Astrocyte of the spinal cord (primary cell): ENCODE results near the gene MAPKAP1.

ENCODE experiments used
- DNase-seq: peaks from one replicate; pipeline ENCODE4 v3.0.0; 2011; ENCODE audit warnings: low read depth, low spot score
- H3K4me3 ChIP-seq: 2 replicates; pipeline ENCODE4 v1.5.1; 2011; ENCODE audit warnings: low read depth, mild to moderate bottlenecking, low read length, moderate library complexity
- in situ Hi-C: cut with HindIII; loops from 2 replicates; pipeline ENCODE4 v1.10.0; 2017; ENCODE audit warnings: low sequenced_read_pairs
- TF ChIP-seq, protein P1 (sequence below): IDR thresholded peaks from 2 replicates; pipeline ENCODE4 v1.5.1; 2012; ENCODE audit warnings: low read depth, mild to moderate bottlenecking, low read length, inconsistent platforms

Gene MAPKAP1

DNA sequence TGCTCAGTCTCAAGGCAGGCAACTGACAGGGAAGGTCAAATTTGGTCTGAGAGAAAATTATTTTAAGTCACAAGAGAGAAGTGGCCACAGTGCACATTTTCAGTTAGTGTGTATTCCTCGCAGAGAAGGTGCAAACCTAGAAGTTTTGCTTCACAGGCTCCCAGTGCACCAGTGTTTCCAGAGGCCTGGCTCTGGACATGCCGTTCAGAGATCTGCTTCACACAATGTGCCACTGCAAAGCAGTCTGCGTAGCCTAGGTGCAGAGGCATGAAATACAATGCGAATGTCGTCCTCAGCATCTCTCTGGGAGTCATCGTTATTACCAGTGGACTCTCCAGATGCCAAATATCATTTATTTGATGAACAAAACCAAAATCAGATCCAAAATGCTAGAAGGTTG is 147.8 kb downstream of the MAPKAP1 start:
- TF ChIP-seq, protein P1, sequence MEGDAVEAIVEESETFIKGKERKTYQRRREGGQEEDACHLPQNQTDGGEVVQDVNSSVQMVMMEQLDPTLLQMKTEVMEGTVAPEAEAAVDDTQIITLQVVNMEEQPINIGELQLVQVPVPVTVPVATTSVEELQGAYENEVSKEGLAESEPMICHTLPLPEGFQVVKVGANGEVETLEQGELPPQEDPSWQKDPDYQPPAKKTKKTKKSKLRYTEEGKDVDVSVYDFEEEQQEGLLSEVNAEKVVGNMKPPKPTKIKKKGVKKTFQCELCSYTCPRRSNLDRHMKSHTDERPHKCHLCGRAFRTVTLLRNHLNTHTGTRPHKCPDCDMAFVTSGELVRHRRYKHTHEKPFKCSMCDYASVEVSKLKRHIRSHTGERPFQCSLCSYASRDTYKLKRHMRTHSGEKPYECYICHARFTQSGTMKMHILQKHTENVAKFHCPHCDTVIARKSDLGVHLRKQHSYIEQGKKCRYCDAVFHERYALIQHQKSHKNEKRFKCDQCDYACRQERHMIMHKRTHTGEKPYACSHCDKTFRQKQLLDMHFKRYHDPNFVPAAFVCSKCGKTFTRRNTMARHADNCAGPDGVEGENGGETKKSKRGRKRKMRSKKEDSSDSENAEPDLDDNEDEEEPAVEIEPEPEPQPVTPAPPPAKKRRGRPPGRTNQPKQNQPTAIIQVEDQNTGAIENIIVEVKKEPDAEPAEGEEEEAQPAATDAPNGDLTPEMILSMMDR = no peak
- H3K4me3 ChIP-seq = no peak overlapping the region
- in situ Hi-C loops = no loop called here
- DNase-seq = no peak

DNA sequence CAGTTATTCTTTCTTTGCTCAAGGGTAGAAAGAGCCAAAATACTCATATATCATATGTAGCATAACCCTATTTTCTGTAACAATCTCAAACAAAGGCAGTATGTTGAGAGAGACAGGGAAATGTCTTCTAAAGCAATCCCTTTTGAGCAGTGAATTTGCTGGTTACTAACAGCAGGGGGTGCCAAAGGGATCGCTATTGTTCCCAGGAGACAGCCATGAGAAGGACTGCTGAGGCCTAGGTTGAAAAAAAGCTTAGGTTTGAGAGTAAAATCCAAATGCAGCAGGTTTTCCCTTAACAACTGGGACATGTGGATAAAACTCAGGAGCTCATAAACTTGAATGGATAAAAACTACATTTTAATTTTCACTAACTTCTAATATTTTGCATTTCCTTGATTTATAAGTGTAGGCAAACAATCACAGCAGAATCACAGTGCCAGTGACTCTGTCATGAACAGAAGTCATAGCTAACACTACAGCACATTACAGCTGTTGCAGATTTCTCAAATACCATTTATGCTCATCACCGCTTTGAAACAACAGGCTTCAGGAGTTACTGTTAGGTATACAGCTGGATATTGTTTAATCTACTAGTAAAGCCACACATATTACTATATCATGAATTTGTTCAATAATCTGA is 148.4 kb downstream of the MAPKAP1 start:
- peak; percentile 80 for DNase-seq
- H3K4me3 ChIP-seq = no peak overlapping the region
- in situ Hi-C loops = no loop called here
- TF ChIP-seq, protein P1 = peak; percentile 82

DNA sequence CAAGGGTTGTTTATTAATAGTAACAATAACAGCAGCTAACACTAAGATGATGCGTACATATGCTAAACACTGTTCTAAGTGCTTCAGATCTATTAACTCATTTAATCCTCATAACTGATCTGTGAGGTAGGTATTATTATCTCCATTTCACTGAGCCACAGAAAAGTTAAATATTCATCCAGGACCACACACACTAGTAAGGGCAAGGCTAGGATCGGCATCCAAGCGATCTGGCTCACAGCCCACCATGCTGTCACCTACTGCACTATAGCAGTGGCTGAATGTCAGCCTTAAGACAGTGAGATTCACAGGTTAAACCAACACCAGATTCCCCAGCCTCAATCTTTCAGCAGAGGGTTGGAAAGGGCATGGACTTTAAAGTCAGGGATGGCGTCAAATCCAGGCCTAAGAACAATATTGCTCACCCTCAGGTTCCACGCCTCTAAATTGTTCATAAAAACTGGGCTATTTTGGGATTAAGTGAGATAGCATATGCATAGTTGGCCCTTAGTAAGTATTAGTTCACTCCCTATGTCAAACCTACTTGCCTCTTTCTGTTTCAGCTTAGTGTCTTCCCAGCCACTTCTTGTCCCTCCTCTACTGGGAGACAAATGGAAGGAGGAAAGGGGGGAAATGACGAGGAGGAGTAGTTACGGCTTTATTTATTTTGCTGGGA is 150.8 kb downstream of the MAPKAP1 start:
- no peak for DNase-seq
- TF ChIP-seq, protein P1 = no peak
- H3K4me3 ChIP-seq = no peak overlapping the region
- in situ Hi-C loops = no loop called here

DNA sequence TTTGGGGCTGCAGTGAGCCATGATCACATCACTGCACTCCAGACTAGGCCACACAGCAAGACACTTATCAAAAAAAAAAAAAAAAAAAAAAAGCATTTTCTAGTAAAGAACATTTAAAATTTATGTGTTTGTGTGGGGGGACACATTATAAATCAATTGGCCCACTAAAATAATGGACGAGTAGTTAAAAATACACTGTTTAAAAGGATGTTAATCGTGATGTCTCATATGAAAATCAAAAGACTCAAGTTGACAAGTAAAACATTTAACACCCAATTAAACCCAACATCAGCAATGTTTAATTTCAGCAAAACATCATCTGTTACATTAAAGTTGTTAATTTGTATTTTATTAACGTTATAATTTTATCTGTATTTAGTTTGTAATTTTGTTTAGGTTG is 152.3 kb downstream of the MAPKAP1 start:
- in situ Hi-C loops = no loop called here
- TF ChIP-seq, protein P1 = no peak
- no peak overlapping the region for H3K4me3 ChIP-seq
- DNase-seq = no peak

DNA sequence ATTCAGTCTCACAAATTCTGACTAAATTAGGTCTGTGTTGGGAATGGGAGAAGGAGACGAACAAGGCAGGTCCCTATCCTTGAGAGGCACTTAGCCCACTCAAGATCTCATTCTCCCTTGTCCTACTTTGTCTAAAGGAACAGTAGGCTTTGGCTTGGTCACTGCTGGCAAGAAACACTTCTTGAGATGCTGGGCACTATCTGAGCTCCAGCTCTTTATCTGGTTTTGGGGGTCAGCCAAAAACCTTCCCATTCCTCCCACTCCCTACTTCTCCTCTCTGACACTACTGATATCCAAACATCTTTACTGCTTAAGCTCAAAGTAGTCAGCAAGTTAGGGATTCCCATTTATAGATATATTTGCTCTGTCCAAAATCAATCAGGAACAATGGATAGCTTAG is 155.2 kb downstream of the MAPKAP1 start:
- DNase-seq = no peak
- TF ChIP-seq, protein P1 = no peak

DNA sequence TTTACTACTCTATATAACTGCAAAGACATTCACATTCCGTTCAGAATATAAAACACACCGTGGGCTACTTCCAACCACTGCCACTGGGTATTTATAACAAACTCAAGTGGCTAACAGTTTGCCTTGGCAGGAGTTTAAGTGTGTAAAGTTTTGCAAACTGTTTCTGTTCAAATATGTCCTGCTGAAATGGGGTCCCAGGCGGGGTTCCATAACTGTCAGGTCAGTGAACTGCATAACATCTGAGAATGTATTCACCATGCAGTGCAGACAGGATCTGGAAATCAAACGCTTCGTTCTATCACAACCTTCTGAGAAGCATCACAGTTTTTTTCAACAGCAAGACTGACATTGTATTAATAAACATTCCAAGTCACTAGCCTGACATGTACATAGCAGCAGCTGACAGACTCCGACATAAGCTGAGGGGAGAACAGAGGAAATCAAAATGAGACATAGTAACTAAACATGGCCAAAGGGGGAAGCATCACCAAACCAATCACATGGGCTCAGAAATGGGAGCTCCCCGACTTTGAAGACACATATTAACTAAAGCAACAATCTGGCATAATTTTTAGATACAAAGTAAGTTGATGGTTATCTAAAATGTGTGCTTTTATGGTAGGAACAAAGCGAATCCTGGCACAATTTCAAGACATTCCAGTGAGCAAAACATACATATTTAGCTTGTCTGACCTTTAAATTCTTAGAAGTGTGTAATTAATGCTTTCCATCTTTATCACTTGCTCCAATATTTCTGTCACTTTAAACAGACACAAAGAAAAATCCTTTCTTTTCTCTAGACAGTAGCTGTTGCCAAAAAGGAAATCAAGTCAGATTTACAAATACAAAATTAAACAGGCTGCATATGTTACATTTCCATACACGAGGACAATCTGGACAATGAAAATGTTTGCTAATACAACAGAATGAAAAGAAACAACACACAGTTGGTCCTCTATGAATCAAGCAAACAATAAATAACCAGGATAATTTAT is 156.8 kb downstream of the MAPKAP1 start:
- TF ChIP-seq, protein P1 = no peak
- DNase-seq = peak; percentile 37

More for the DNA sequence above, 155.2 kb downstream of the MAPKAP1 start:
- in situ Hi-C loops = no loop called here
- H3K4me3 ChIP-seq = no peak overlapping the region

More for the DNA sequence above, 156.8 kb downstream of the MAPKAP1 start:
- in situ Hi-C loops = no loop called here
- no peak overlapping the region for H3K4me3 ChIP-seq
